MM.1S (cell line): ENCODE data around the gene ZFP36L2.
A peak's percentile ranks its signal among the peaks of the same experiment; 100 is the strongest.

Source experiments
- DNase-seq: peaks from one replicate; pipeline ENCODE4 v3.0.0-alpha.2; 2015
- H2AFZ ChIP-seq: fragments of 300-600 bp; sonication (generic); 2 replicates; pipeline ENCODE4 v1.6.0; 2016; ENCODE audit warnings: antibody characterized with exemption, low read length
- H3F3A ChIP-seq: fragments of 300-600 bp; sonication (generic); 2 replicates; pipeline ENCODE4 v1.6.1; 2016; ENCODE audit warnings: mild to moderate bottlenecking, antibody characterized with exemption, low read length, moderate library complexity, mixed read lengths; ENCODE audit not compliant: insufficient read depth
- H3K27ac ChIP-seq: fragments of 300-600 bp; sonication (generic); 2 replicates; pipeline ENCODE4 v1.5.1; 2016; ENCODE audit warnings: mild to moderate bottlenecking, low read length
- H3K27me3 ChIP-seq: fragments of 300-600 bp; sonication (generic); replicated peaks from 2 replicates; pipeline ENCODE4 v1.6.0; 2016; ENCODE audit warnings: low read length; ENCODE audit not compliant: insufficient read depth
- H3K36me3 ChIP-seq: fragments of 300-600 bp; sonication (generic); replicated peaks from 2 replicates; pipeline ENCODE4 v1.6.1; 2016; ENCODE audit warnings: mild to moderate bottlenecking, low read length, mixed read lengths; ENCODE audit not compliant: insufficient read depth
- H3K4me1 ChIP-seq: fragments of 300-600 bp; sonication (generic); 2 replicates; pipeline ENCODE4 v1.6.1; 2016; ENCODE audit warnings: low read length, mixed read lengths
- H3K4me2 ChIP-seq: fragments of 300-600 bp; sonication (generic); 2 replicates; pipeline ENCODE4 v1.6.0; 2016; ENCODE audit warnings: low read depth, low read length
- H3K4me3 ChIP-seq: fragments of 300-600 bp; sonication (generic); 2 replicates; pipeline ENCODE4 v1.5.1; 2016; ENCODE audit warnings: low read length, mixed read lengths
- H3K79me2 ChIP-seq: fragments of 300-600 bp; sonication (generic); 2 replicates; pipeline ENCODE4 v1.6.1; 2016; ENCODE audit warnings: mixed run types, low read length, mixed read lengths
- H3K9ac ChIP-seq: fragments of 300-600 bp; sonication (generic); 2 replicates; pipeline ENCODE4 v1.6.1; 2016; ENCODE audit warnings: low read length, mixed read lengths
- H3K9me2 ChIP-seq: fragments of 300-600 bp; sonication (generic); replicated peaks from 2 replicates; pipeline ENCODE4 v1.6.1; 2016; ENCODE audit warnings: mild to moderate bottlenecking, low read length, mixed read lengths; ENCODE audit not compliant: insufficient read depth
- H3K9me3 ChIP-seq: fragments of 300-600 bp; sonication (generic); replicated peaks from 2 replicates; pipeline ENCODE4 v1.6.1; 2016; ENCODE audit warnings: mild to moderate bottlenecking, low read length, mixed read lengths; ENCODE audit not compliant: insufficient read depth
- H4K20me1 ChIP-seq: fragments of 300-600 bp; sonication (generic); 2 replicates; pipeline ENCODE4 v1.6.1; 2016; ENCODE audit warnings: mild to moderate bottlenecking, low read length, moderate library complexity, mixed read lengths; ENCODE audit not compliant: insufficient read depth
- EZH2 ChIP-seq: fragments of 300-600 bp; sonication (generic); optimal IDR thresholded peaks from 2 replicates; pipeline ENCODE3; 2017; ENCODE audit warnings: low read depth, mild to moderate bottlenecking, antibody characterized with exemption, low read length, mixed read lengths
- EZH2phosphoT487 ChIP-seq: fragments of 300-600 bp; sonication (generic); IDR thresholded peaks from 2 replicates; pipeline ENCODE4 v1.6.1; 2018; ENCODE audit warnings: antibody characterized with exemption, low read length
- TF ChIP-seq, protein P1 (sequence below): fragments of 300-600 bp; sonication (generic); IDR thresholded peaks from 2 replicates; pipeline ENCODE4 v1.5.1; 2016; ENCODE audit warnings: antibody characterized with exemption, low read length, mixed read lengths

Gene ZFP36L2

DNA sequence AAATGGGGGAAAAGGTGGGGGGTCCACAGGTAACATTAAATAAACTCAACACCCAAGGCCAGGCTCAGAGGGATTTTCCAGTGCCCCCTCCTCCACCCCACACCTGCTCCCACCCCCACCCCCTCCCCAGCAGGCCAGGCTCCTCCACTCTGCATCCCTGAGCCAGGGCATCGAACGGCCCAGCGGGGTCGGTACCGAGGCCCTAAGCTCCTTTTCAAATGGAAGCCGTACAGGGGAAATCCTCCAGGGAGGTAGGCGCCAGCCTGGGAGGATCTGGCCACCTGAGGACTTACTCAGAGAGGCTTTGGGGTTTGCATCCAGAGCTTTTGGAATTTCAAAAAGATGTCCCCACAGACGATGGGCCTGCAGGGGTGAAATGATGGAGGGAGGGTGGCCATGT lies 46.5 kb downstream of the ZFP36L2 start:
- Histone ChIP-seq H3F3A (peaks cover 9% of the 10 kb centered on the region; the same call in 1 of the 2 replicates), H4K20me1 (no peaks in the 10 kb centered on the region), H3K9ac (no peak overlapping the region), H3K27ac (no peak overlapping the region), H3K9me2 (no peaks in the 10 kb centered on the region), H2AFZ (no peak overlapping the region), H3K9me3 (no peaks in the 10 kb centered on the region), H3K4me2 (no peak overlapping the region), H3K79me2 (no peaks in the 10 kb centered on the region), H3K27me3 (no peaks in the 10 kb centered on the region), H3K4me1 (peaks cover 28% of the 10 kb centered on the region), H3K36me3 (no peaks in the 10 kb centered on the region), H3K4me3 (no peak overlapping the region)
- DNase-seq: no peak
- TF ChIP-seq EZH2 (no peak), EZH2phosphoT487 (no peak)
- TF ChIP-seq, protein P1, sequence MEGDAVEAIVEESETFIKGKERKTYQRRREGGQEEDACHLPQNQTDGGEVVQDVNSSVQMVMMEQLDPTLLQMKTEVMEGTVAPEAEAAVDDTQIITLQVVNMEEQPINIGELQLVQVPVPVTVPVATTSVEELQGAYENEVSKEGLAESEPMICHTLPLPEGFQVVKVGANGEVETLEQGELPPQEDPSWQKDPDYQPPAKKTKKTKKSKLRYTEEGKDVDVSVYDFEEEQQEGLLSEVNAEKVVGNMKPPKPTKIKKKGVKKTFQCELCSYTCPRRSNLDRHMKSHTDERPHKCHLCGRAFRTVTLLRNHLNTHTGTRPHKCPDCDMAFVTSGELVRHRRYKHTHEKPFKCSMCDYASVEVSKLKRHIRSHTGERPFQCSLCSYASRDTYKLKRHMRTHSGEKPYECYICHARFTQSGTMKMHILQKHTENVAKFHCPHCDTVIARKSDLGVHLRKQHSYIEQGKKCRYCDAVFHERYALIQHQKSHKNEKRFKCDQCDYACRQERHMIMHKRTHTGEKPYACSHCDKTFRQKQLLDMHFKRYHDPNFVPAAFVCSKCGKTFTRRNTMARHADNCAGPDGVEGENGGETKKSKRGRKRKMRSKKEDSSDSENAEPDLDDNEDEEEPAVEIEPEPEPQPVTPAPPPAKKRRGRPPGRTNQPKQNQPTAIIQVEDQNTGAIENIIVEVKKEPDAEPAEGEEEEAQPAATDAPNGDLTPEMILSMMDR: no peak

DNA sequence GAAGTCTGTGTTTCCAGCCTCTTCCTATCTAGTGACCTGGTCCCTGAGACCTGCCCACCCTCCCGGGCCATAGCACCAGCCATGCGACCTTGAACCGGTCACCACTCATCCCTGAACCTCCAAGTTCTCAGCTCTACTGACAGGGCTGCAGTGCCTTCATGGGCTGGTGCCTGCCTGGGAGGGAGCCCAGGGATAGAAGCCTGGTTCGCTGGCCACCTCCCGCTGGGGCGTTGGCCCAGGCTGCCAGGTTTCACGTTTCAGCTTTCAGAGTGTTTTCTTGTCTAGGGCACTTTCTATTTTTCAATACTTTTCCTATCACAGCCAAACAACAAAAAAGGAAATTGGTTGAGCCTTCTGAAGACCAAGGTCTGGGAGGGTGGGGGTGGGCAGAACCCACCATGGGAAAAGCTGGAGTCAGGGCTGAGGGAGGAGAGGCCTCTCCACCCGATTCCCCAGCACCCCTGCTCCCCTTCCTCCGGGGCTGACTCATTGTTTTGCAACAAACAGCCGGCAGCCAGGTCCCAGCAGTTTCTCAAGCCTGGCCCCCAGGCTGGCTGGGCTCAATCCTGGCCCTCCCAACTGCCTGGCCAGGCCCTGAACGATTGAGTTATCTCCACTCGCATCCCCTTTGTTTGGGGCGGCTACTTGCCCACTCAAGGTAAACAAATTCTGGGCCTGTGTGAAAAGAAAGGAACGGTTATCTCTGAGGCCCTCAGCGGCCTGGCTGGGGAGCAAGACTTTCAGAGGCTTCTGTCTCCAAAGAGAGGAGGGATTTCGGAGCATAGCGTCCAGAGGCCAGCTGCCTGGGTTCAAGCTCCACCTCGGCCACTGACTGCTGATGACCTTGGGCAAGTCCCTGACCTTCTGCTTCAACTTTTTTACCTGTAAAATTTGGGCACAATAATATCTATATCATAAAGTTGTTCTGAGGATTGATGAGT lies 47.5 kb downstream of the ZFP36L2 start:
- H3K4me2 ChIP-seq: peak overlapping the region; percentile 64
- peak overlapping the region; percentile 64 for H2AFZ ChIP-seq
- no peak for TF ChIP-seq EZH2phosphoT487
- no peak for TF ChIP-seq EZH2
- TF ChIP-seq, protein P1: no peak
- H4K20me1 ChIP-seq: no peaks in the 10 kb centered on the region
- peaks cover 35% of the 10 kb centered on the region for H3K4me1 ChIP-seq
- peak overlapping the region; percentile 64; the same call in 1 of the 2 replicates for H3K27ac ChIP-seq
- DNase-seq: peak; percentile 47
- H3K4me3 ChIP-seq: peak overlapping the region; percentile 24; the same call in 1 of the 2 replicates
- peak overlapping the region; percentile 49 for H3K9ac ChIP-seq
- H3K36me3 ChIP-seq: no peaks in the 10 kb centered on the region
- no peaks in the 10 kb centered on the region for H3K9me2 ChIP-seq
- H3K27me3 ChIP-seq: no peaks in the 10 kb centered on the region
- no peaks in the 10 kb centered on the region for H3K9me3 ChIP-seq
- H3K79me2 ChIP-seq: no peaks in the 10 kb centered on the region
- H3F3A ChIP-seq: peaks cover 18% of the 10 kb centered on the region; the same call in 1 of the 2 replicates

DNA sequence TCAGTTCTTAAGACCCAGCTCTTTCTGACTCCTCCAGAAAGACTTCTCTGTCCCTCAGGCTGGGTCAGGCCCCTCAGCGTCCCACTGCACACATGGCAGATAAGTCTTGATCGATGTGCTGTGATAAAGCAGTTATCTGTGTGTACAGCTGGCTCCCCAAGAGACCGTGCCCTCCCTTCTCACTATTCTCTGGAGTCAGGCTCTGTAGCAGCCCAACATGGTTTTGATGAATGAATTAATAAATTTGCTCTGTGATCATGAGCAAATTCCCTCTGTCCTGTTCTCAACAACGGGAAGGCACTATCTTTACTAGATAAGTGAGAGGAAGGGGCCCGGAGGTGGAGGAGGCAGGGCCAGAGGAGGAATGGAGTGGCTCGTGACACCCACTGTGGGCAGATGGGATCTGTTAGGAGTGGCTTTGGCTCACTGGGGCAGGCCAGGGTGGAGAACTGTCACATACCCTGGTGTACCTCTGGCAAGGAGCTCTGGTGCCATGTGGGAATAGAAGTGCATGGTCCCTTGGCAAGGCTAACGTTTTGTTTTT lies 48.3 kb downstream of the ZFP36L2 start:
- H3K4me1 ChIP-seq: peaks cover 42% of the 10 kb centered on the region
- H3K9me2 ChIP-seq: no peaks in the 10 kb centered on the region
- H3K27me3 ChIP-seq: no peaks in the 10 kb centered on the region
- peak overlapping the region; percentile 64; the same call in 1 of the 2 replicates for H3K4me2 ChIP-seq
- peak overlapping the region; percentile 64; the same call in 1 of the 2 replicates for H2AFZ ChIP-seq
- TF ChIP-seq EZH2 (no peak), EZH2phosphoT487 (no peak)
- TF ChIP-seq, protein P1: no peak
- peak overlapping the region; percentile 49; the same call in 1 of the 2 replicates for H3K9ac ChIP-seq
- peaks cover 19% of the 10 kb centered on the region; the same call in 1 of the 2 replicates for H3F3A ChIP-seq
- H3K36me3 ChIP-seq: no peaks in the 10 kb centered on the region
- H3K79me2 ChIP-seq: no peaks in the 10 kb centered on the region
- H3K9me3 ChIP-seq: no peaks in the 10 kb centered on the region
- no peaks in the 10 kb centered on the region for H4K20me1 ChIP-seq
- H3K4me3 ChIP-seq: no peak overlapping the region
- peak overlapping the region; percentile 64; the same call in 1 of the 2 replicates for H3K27ac ChIP-seq
- no peak for DNase-seq
